ENCODE results near the gene TRIP6.

TRIP6 gene

DNA sequence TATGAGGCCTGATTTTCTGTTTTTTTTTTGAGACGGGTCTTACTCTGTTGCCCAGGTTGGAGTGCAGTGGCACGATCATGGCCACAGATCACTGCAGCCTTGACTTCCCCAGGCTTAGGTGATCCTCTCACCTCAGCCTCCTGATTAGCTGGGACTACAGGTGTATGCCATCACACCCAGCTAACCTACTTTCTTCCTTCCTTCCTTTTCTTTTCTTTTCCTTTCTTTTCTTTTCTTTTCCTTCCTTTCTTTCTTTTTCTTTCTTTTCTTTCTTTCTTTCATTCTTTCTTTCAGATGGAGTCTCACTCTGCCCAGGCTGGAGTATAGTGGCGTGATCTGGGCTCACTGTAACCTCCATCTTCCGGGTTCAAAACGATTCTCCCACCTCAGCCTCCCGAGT is 11.5 kb downstream of the TRIP6 start:
- Histone ChIP-seq H3K4me1 (ENCODE audit: control insufficient read depth, insufficient read depth, low read length) (peaks cover 33% of the 10 kb centered on the region), H3K27me3 (ENCODE audit: control insufficient read depth, insufficient read depth, low read length) (no peaks in the 10 kb centered on the region), H3K9me3 (replicated peaks; ENCODE audit: low read length) (no peaks in the 10 kb centered on the region), H3K4me2 (ENCODE audit: low read length) (no peak overlapping the region), H3K9ac (ENCODE audit: low read depth, low read length) (peak overlapping the region; percentile 18), H3K4me3 (ENCODE audit: low read length) (no peak overlapping the region), H3K36me3 (ENCODE audit: insufficient read depth, low read length) (peaks cover 76% of the 10 kb centered on the region)

GRCh38 chr7:100879685-100880261 is 12.6 kb downstream of the TRIP6 start:
- Histone ChIP-seq H3K27me3 (ENCODE audit: control insufficient read depth, insufficient read depth, low read length) (no peaks in the 10 kb centered on the region), H3K4me1 (ENCODE audit: control insufficient read depth, insufficient read depth, low read length) (peaks cover 23% of the 10 kb centered on the region), H3K36me3 (ENCODE audit: insufficient read depth, low read length) (peaks cover 78% of the 10 kb centered on the region), H3K9ac (ENCODE audit: low read depth, low read length) (no peak overlapping the region), H3K4me2 (ENCODE audit: low read length) (no peak overlapping the region), H3K9me3 (replicated peaks; ENCODE audit: low read length) (no peaks in the 10 kb centered on the region), H3K4me3 (ENCODE audit: low read length) (no peak overlapping the region)

- no peaks in the 10 kb centered on the region for H3K27me3 ChIP-seq (ENCODE audit: control insufficient read depth, insufficient read depth, low read length)
- no peaks in the 10 kb centered on the region for H3K9me3 ChIP-seq (replicated peaks; ENCODE audit: low read length)
- peaks cover 87% of the 10 kb centered on the region for H3K36me3 ChIP-seq (ENCODE audit: insufficient read depth, low read length)
- H3K4me2 ChIP-seq (ENCODE audit: low read length): no peak overlapping the region
- H3K9ac ChIP-seq (ENCODE audit: low read depth, low read length): no peak overlapping the region
- H3K4me3 ChIP-seq (ENCODE audit: low read length): no peak overlapping the region
- peaks cover 23% of the 10 kb centered on the region for H3K4me1 ChIP-seq (ENCODE audit: control insufficient read depth, insufficient read depth, low read length)
These were observed 13.5 kb downstream of the TRIP6 start for GRCh38 chr7:100880645-100881044.

GRCh38 chr7:100881136-100881535 is 13.9 kb downstream of the TRIP6 start:
- no peak overlapping the region for H3K9ac ChIP-seq (ENCODE audit: low read depth, low read length)
- H3K4me1 ChIP-seq (ENCODE audit: control insufficient read depth, insufficient read depth, low read length): peaks cover 23% of the 10 kb centered on the region
- H3K4me2 ChIP-seq (ENCODE audit: low read length): no peak overlapping the region
- peaks cover 91% of the 10 kb centered on the region for H3K36me3 ChIP-seq (ENCODE audit: insufficient read depth, low read length)
- no peak overlapping the region for H3K4me3 ChIP-seq (ENCODE audit: low read length)
- H3K9me3 ChIP-seq (replicated peaks; ENCODE audit: low read length): no peaks in the 10 kb centered on the region
- no peaks in the 10 kb centered on the region for H3K27me3 ChIP-seq (ENCODE audit: control insufficient read depth, insufficient read depth, low read length)

DNA sequence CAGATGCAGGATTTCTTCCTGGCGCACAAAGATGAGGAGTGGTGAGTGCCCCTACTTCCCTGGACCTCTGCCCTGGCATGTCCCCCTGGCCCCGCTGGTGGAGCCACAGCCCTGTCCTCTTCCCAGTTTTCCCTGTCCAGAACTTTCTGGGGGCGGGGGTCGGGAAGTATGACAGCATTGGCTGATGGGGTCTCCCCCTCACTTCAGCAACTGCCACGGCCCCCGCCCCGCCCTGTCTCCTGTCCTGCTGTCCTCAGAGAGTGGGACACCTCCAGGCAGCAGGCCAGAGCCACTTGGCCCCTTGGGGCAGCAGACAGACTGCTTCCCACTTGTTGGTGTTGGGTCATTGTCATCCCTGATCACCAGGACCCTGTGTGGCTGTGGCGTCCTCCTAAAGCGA is 15.0 kb downstream of the TRIP6 start:
- peaks cover 14% of the 10 kb centered on the region for H3K4me1 ChIP-seq (ENCODE audit: control insufficient read depth, insufficient read depth, low read length)
- H3K9me3 ChIP-seq (replicated peaks; ENCODE audit: low read length): no peaks in the 10 kb centered on the region
- no peak overlapping the region for H3K4me2 ChIP-seq (ENCODE audit: low read length)
- no peaks in the 10 kb centered on the region for H3K27me3 ChIP-seq (ENCODE audit: control insufficient read depth, insufficient read depth, low read length)
- H3K9ac ChIP-seq (ENCODE audit: low read depth, low read length): no peak overlapping the region
- no peak overlapping the region for H3K4me3 ChIP-seq (ENCODE audit: low read length)
- H3K36me3 ChIP-seq (ENCODE audit: insufficient read depth, low read length): peaks cover 93% of the 10 kb centered on the region

DNA sequence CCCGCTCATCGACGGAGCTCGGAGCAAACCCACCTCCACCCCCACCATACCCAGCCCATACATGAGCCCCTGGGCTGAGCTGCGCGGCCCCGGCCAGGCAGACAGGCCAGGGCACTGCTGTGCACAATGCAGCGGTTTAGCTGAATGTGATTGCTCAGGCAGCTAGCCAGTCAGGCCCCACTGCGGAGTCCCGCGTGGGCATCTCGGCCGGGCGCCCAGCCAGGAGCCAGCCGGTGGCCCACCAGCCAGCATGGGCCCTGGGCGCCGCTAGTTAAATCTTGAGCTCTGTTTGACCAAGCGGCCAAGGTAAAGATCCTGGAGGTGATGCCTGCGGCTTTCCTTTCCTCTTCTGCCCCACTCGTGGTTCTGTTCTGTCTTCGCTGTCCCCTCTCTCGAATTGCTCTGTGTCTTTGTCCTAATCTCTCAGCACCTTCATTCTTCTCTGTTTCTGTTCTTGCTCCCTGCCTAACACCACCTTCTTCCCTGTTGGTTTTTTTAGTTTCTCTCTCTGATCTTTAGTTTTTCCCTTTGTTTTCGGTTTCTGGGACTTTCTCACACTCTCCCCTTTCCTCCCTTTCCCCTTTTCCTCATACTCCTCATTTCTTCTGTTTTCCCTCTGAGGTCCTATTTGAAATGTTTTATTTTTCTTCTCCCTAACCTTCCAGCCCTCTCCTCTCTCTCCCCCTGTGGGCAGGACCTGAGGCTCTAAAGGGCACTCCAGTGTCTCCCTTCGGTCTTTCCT is 15.8 kb downstream of the TRIP6 start:
- Histone ChIP-seq H3K27me3 (ENCODE audit: control insufficient read depth, insufficient read depth, low read length) (no peaks in the 10 kb centered on the region), H3K4me1 (ENCODE audit: control insufficient read depth, insufficient read depth, low read length) (peaks cover 13% of the 10 kb centered on the region), H3K4me3 (ENCODE audit: low read length) (no peak overlapping the region), H3K4me2 (ENCODE audit: low read length) (no peak overlapping the region), H3K9me3 (replicated peaks; ENCODE audit: low read length) (no peaks in the 10 kb centered on the region), H3K36me3 (ENCODE audit: insufficient read depth, low read length) (peaks cover 93% of the 10 kb centered on the region), H3K9ac (ENCODE audit: low read depth, low read length) (no peak overlapping the region)

- peaks cover 22% of the 10 kb centered on the region for H3K4me1 ChIP-seq (ENCODE audit: control insufficient read depth, insufficient read depth, low read length)
- no peak overlapping the region for H3K4me3 ChIP-seq (ENCODE audit: low read length)
- H3K4me2 ChIP-seq (ENCODE audit: low read length): no peak overlapping the region
- H3K27me3 ChIP-seq (ENCODE audit: control insufficient read depth, insufficient read depth, low read length): no peaks in the 10 kb centered on the region
- H3K9me3 ChIP-seq (replicated peaks; ENCODE audit: low read length): no peaks in the 10 kb centered on the region
- H3K36me3 ChIP-seq (ENCODE audit: insufficient read depth, low read length): peaks cover 85% of the 10 kb centered on the region
- no peak overlapping the region for H3K9ac ChIP-seq (ENCODE audit: low read depth, low read length)
These were observed 17.7 kb downstream of the TRIP6 start for GRCh38 chr7:100884736-100885439.

- no peaks in the 10 kb centered on the region for H3K27me3 ChIP-seq (ENCODE audit: control insufficient read depth, insufficient read depth, low read length)
- no peak overlapping the region for H3K4me2 ChIP-seq (ENCODE audit: low read length)
- no peaks in the 10 kb centered on the region for H3K9me3 ChIP-seq (replicated peaks; ENCODE audit: low read length)
- no peak overlapping the region for H3K4me3 ChIP-seq (ENCODE audit: low read length)
- peaks cover 80% of the 10 kb centered on the region for H3K36me3 ChIP-seq (ENCODE audit: insufficient read depth, low read length)
- peaks cover 28% of the 10 kb centered on the region for H3K4me1 ChIP-seq (ENCODE audit: control insufficient read depth, insufficient read depth, low read length)
- no peak overlapping the region for H3K9ac ChIP-seq (ENCODE audit: low read depth, low read length)
These were observed 18.4 kb downstream of the TRIP6 start for GRCh38 chr7:100885440-100886141.

DNA sequence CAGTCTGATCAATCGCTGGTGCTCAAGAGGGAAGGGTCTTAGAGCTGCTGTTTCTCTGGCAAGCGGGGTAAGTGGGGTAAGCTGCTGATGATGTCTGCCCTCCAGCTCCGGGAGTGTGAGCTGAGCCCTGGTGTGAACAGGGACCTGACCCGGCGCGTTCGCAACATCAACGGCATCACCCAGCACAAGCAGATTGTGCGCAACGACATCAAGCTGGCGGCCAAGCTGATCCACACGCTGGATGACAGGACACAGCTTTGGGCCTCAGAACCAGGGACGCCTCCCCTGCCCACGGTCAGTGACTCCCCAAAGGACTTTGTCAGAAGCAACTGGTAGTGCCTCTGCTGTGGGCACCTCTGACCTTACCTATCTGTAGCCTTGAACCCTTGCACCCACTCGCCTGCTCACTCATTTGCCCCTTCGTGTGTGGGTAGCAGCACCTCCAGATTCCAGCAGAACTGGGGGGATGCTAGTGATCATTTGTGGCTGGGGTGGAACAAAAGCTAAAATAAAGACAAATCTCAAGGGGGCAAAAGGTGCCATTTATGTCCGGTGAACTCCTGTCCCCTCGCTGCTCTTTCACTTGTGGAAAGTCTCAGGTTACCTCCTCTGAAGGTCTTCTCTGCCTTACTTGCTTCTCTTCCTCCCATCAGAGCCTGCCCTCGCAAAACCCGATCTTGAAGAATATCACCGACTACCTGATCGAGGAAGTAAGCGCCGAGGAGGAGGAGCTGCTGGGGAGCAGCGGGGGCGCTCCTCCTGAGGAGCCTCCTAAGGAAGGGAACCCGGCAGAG is 19.2 kb downstream of the TRIP6 start:
- peaks cover 31% of the 10 kb centered on the region for H3K4me1 ChIP-seq (ENCODE audit: control insufficient read depth, insufficient read depth, low read length)
- no peak overlapping the region for H3K9ac ChIP-seq (ENCODE audit: low read depth, low read length)
- H3K36me3 ChIP-seq (ENCODE audit: insufficient read depth, low read length): peaks cover 75% of the 10 kb centered on the region
- H3K9me3 ChIP-seq (replicated peaks; ENCODE audit: low read length): no peaks in the 10 kb centered on the region
- H3K4me2 ChIP-seq (ENCODE audit: low read length): no peak overlapping the region
- no peak overlapping the region for H3K4me3 ChIP-seq (ENCODE audit: low read length)
- H3K27me3 ChIP-seq (ENCODE audit: control insufficient read depth, insufficient read depth, low read length): no peaks in the 10 kb centered on the region

DNA sequence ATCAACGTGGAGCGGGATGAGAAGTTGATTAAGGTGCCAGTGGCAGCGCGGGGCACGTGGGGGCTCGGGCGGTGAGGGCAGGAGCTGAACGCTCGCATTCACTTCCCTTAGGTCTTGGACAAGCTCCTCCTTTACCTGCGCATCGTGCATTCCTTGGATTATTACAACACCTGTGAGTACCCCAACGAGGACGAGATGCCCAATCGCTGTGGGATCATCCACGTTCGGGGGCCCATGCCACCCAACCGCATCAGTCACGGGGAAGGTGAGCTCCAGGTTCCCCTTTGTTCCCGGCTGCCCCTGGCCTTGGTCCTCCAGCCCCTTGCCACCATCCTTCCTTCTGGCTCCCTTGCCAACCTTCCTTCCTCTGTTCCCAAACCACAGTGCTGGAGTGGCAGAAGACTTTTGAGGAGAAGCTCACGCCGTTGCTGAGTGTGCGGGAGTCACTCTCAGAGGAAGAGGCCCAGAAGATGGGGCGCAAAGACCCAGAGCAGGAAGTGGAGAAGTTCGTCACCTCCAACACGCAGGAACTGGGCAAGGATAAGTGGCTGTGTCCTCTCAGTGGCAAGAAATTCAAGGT is 19.8 kb downstream of the TRIP6 start:
- no peaks in the 10 kb centered on the region for H3K27me3 ChIP-seq (ENCODE audit: control insufficient read depth, insufficient read depth, low read length)
- H3K4me3 ChIP-seq (ENCODE audit: low read length): no peak overlapping the region
- H3K9me3 ChIP-seq (replicated peaks; ENCODE audit: low read length): no peaks in the 10 kb centered on the region
- H3K36me3 ChIP-seq (ENCODE audit: insufficient read depth, low read length): peaks cover 68% of the 10 kb centered on the region
- no peak overlapping the region for H3K4me2 ChIP-seq (ENCODE audit: low read length)
- H3K4me1 ChIP-seq (ENCODE audit: control insufficient read depth, insufficient read depth, low read length): peaks cover 31% of the 10 kb centered on the region
- no peak overlapping the region for H3K9ac ChIP-seq (ENCODE audit: low read depth, low read length)
